Measurements from ENCODE around the gene BMPR1A. TPM values are rescaled to one million over a fixed set of nuclear protein-coding genes. Genes with fewer than 3 reads are reported as not detected.

Gene BMPR1A
- total and polyA plus RNA-seq, 9 of the 15 experiments (the other 6 are each of a cell fraction or from before 2014, with no cell fraction given) = 1.6 to 17.5 (median 9.1) TPM

DNA sequence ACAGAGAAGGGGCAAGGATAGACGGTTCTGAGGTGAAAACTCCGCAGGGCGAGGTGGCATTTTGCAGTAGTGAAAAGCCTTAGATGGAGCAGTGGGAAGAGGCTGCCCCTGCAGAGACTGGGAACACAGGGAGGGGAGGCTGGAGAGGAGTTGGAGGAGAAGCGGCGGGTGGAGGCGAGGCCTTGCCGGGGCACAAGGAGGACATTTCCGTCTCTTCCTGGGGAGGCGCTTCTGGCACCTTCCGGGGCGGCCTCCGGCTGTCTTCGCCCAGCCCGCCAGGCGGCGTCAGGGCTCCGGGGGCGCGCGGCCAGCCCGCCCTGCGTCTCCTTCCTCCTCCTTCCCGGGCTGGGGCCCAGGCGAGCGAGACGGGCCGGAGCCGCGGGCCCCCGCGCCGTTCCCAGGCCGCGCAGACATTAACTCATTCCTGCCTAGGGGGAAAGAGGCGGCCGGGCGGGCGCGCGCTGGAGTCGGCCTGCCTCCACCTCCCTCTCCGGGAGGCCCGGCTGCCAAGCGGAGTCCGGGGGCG, 45.4 kb upstream of the BMPR1A start:
- no peaks in the 10 kb centered on the region for H3K27me3 ChIP-seq (ENCODE audit: control insufficient read depth in 2 of 2, insufficient read depth in 2 of 2, low read length in 2 of 2)
- H3K79me2 ChIP-seq (ENCODE audit: control insufficient read depth, insufficient read depth, low read length) = no peaks in the 10 kb centered on the region
- peak overlapping the region; percentile 85 to 90 for H3K9ac ChIP-seq (ENCODE audit: insufficient read depth in 1 of 2, low read depth in 2 of 2, low read length in 2 of 2)
- ChIA-PET POLR2A (interaction anchor here (0.6 to 1.9 kb wide), 3 partner anchors 22 to 230 kb away, joined by 3 to 5 read pairs (median 3); no protein-coding TSS in a partner anchor), CTCF (ENCODE audit: low intra/inter-chr PET ratio) (interaction anchor here (0.7 to 2.9 kb wide), 3 partner anchors 155 to 188 kb away, joined by 3 to 20 read pairs (median 4); no protein-coding TSS in a partner anchor)
- in situ Hi-C loops (cut with MboI) = no loop called here
- peak; percentile 73 for FAIRE-seq
- no peaks in the 10 kb centered on the region for H3K9me1 ChIP-seq (ENCODE audit: control insufficient read depth, insufficient read depth, low read length)
- intact Hi-C loops (cut with micrococcal nuclease) = loop anchor here (1.0 to 2.0 kb wide), 2 partner anchors 42 to 188 kb away; no protein-coding TSS in a partner anchor
- H3K27ac ChIP-seq (ENCODE audit: extremely low read depth, low read depth, low read length) = peak overlapping the region; percentile 90
- H3K4me3 ChIP-seq = peak overlapping the region; percentile 60
- no peaks in the 10 kb centered on the region for H4K20me1 ChIP-seq (replicated peaks; ENCODE audit: control insufficient read depth, insufficient read depth, low read length)
- peaks cover 0 to 32% of the 10 kb centered on the region in 2 experiments; a peak in 4 of 5 replicates for H3K4me1 ChIP-seq (replicated peaks in 1 of 2; ENCODE audit: control insufficient read depth in 2 of 2, insufficient read depth in 2 of 2, low read length in 2 of 2)
- peak; percentile 86 to 88 (median 86) for DNase-seq (ENCODE audit: extremely low read depth in 1 of 4, low spot score in 3 of 4)
- no peaks in the 10 kb centered on the region for H3K9me3 ChIP-seq (replicated peaks; ENCODE audit: control insufficient read depth, insufficient read depth, low read depth, low read length)
- 53% methylated on average over 4 of the region's 46 CpGs for WGBS (ENCODE audit: insufficient coverage, low coverage, missing lambda C conversion rate)
- peak overlapping the region; percentile 98 for H2AFZ ChIP-seq (ENCODE audit: low read depth, low read length)
- peak overlapping the region; percentile 71 for H3K4me2 ChIP-seq (ENCODE audit: insufficient read depth, low read length)
- no peaks in the 10 kb centered on the region for H3K36me3 ChIP-seq (ENCODE audit: control insufficient read depth, insufficient read depth, low read length)
- ATAC-seq = peak; percentile 97
- no TSS peak for BruUV-seq (replicated peaks)
- TF ChIP-seq, protein P1, sequence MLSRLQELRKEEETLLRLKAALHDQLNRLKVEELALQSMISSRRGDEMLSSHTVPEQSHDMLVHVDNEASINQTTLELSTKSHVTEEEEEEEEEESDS (CRISPR knock-in tag; IDR thresholded peaks at IDR 0.05) = no peak
- peak; percentile 48; the same call in 1 of the 2 replicates for TF ChIP-seq MTA3 (IDR thresholded peaks at IDR 0.05; ENCODE audit: borderline replicate concordance)
- peak; percentile 28; the same call in 1 of the 2 replicates for TF ChIP-seq ZBTB1 (CRISPR knock-in tag; IDR thresholded peaks at IDR 0.05; ENCODE audit: borderline replicate concordance, low read depth)
- TF ChIP-seq NRF1 (conservative IDR thresholded peaks at IDR 0.05 in 1 of 2, IDR thresholded peaks at IDR 0.05 in 1 of 2) = peak; percentile 34 to 55; a peak in 2 of 4 replicates
- TF ChIP-seq RB1 (IDR thresholded peaks at IDR 0.05; ENCODE audit: low read depth) = peak; percentile 91
- TF ChIP-seq PHF21A (IDR thresholded peaks at IDR 0.05; ENCODE audit: borderline replicate concordance, low read depth) = peak; percentile 49; the same call in 1 of the 2 replicates
- TF ChIP-seq HOXB6 (CRISPR knock-in tag; IDR thresholded peaks at IDR 0.05; ENCODE audit: borderline replicate concordance) = no peak
- TF ChIP-seq, protein P2, sequence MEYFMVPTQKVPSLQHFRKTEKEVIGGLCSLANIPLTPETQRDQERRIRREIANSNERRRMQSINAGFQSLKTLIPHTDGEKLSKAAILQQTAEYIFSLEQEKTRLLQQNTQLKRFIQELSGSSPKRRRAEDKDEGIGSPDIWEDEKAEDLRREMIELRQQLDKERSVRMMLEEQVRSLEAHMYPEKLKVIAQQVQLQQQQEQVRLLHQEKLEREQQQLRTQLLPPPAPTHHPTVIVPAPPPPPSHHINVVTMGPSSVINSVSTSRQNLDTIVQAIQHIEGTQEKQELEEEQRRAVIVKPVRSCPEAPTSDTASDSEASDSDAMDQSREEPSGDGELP (CRISPR knock-in tag; IDR thresholded peaks at IDR 0.05; ENCODE audit: borderline replicate concordance) = peak; percentile 56; the same call in 1 of the 2 replicates
- TF ChIP-seq YY1 (IDR thresholded peaks at IDR 0.05; ENCODE audit: borderline replicate concordance in 1 of 3, control insufficient read depth in 1 of 3, extremely low read depth in 1 of 3, insufficient read depth in 3 of 3, insufficient read length in 1 of 3, insufficient replicate concordance in 2 of 3, low read depth in 1 of 3, low read length in 2 of 3) = peak in 2 of 3 experiments; percentile 47 to 59
- TF ChIP-seq MAFG (tag; conservative IDR thresholded peaks at IDR 0.05) = no peak
- TF ChIP-seq, protein P3, sequence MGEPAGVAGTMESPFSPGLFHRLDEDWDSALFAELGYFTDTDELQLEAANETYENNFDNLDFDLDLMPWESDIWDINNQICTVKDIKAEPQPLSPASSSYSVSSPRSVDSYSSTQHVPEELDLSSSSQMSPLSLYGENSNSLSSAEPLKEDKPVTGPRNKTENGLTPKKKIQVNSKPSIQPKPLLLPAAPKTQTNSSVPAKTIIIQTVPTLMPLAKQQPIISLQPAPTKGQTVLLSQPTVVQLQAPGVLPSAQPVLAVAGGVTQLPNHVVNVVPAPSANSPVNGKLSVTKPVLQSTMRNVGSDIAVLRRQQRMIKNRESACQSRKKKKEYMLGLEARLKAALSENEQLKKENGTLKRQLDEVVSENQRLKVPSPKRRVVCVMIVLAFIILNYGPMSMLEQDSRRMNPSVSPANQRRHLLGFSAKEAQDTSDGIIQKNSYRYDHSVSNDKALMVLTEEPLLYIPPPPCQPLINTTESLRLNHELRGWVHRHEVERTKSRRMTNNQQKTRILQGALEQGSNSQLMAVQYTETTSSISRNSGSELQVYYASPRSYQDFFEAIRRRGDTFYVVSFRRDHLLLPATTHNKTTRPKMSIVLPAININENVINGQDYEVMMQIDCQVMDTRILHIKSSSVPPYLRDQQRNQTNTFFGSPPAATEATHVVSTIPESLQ (CRISPR knock-in tag; IDR thresholded peaks at IDR 0.05) = 0 out of 2 replicates have a peak, but pooled peaks have one; percentile 9
- TF ChIP-seq BHLHE40 (IDR thresholded peaks at IDR 0.05; ENCODE audit: low read length) = 0 out of 2 replicates have a peak, but pooled peaks have one; percentile 34
- peak; percentile 56; the same call in 1 of the 2 replicates for TF ChIP-seq L3MBTL2 (IDR thresholded peaks at IDR 0.05)
- 0 out of 2 replicates have a peak, but pooled peaks have one; percentile 69 for TF ChIP-seq KAT7 (CRISPR knock-in tag; IDR thresholded peaks at IDR 0.05; ENCODE audit: borderline replicate concordance)
- TF ChIP-seq PML (IDR thresholded peaks at IDR 0.05; ENCODE audit: low read length) = 0 out of 2 replicates have a peak, but pooled peaks have one; percentile 26
- TF ChIP-seq GATAD2B (IDR thresholded peaks at IDR 0.05; ENCODE audit: borderline replicate concordance) = peak; percentile 10; the same call in 1 of the 2 replicates
- peak; percentile 74 for TF ChIP-seq GABPB1 (CRISPR knock-in tag; IDR thresholded peaks at IDR 0.05)
- peak; percentile 25; the same call in 1 of the 2 replicates for TF ChIP-seq KDM2B (CRISPR knock-in tag; IDR thresholded peaks at IDR 0.05)

Measured in K562 (cell line).